ENCODE data around the gene THAP11. TPM values are rescaled to one million over a fixed set of nuclear protein-coding genes. Genes with fewer than 3 reads are reported as not detected.

Gene THAP11
- total and polyA plus RNA-seq, 10 donors: 19.9 to 80.7 (median 31.9) TPM

GRCh38 chr16:67871256-67871655 is 29.1 kb downstream of the THAP11 start:
- intact Hi-C loops (cut with DNase I; ENCODE audit: low total_unique reads): no loop called here

GRCh38 chr16:67872131-67872630 is 30.1 kb downstream of the THAP11 start:
- TF ChIP-seq POLR2AphosphoS5 (IDR thresholded peaks at IDR 0.05) (no peak), CTCF (IDR thresholded peaks at IDR 0.05 in 8 of 11, conservative IDR thresholded peaks at IDR 0.05 in 3 of 11) (no peak), POLR2A (IDR thresholded peaks at IDR 0.05) (no peak)
- WGBS, 5 donors: 47 to 57% (median 56%) methylated on average over 2 of the region's 2 CpGs
- intact Hi-C loops (cut with DNase I; ENCODE audit: low total_unique reads): no loop called here
- H3K36me3 ChIP-seq: peaks cover 3 to 64% (median 49%) of the 10 kb centered on the region in 6 donors
- H3K27me3 ChIP-seq (replicated peaks in 1 of 7): no peaks in the 10 kb centered on the region
- DNase-seq: no peak
- H3K27ac ChIP-seq: peak overlapping the region; percentile 77 to 92 (median 84)
- H3K4me1 ChIP-seq: peaks cover 29 to 59% (median 43%) of the 10 kb centered on the region in 6 donors
- peak overlapping the region in 6 of 8 donors; percentile 93 to 99 (median 98) for H3K4me3 ChIP-seq
- H3K9me3 ChIP-seq: no peaks in the 10 kb centered on the region

More at GRCh38 chr16:67871256-67871655, 29.1 kb downstream of the THAP11 start:
- Histone ChIP-seq H3K27me3 (replicated peaks in 1 of 7) (no peaks in the 10 kb centered on the region), H3K4me3 (no peak overlapping the region), H3K9me3 (no peaks in the 10 kb centered on the region), H3K36me3 (peaks cover 0 to 64% (median 49%) of the 10 kb centered on the region in 6 donors), H3K27ac (peak overlapping the region in 5 of 8 donors; percentile 83 to 92 (median 90)), H3K4me1 (peaks cover 29 to 51% (median 39%) of the 10 kb centered on the region in 6 donors)
- 73 to 85% (median 76%) methylated on average over 3 of the region's 3 CpGs for WGBS, 5 donors
- TF ChIP-seq POLR2A (IDR thresholded peaks at IDR 0.05): no peak
- TF ChIP-seq POLR2AphosphoS5 (IDR thresholded peaks at IDR 0.05): no peak
- TF ChIP-seq CTCF (IDR thresholded peaks at IDR 0.05 in 8 of 11, conservative IDR thresholded peaks at IDR 0.05 in 3 of 11): no peak
- DNase-seq: no peak

GRCh38 chr16:67872631-67873434 is 30.7 kb downstream of the THAP11 start, which contains the start of gene EDC4:
Gene EDC4 (plus strand): TSS chr16:67873052. CDS start chr16:67873262, 210 bp downstream.
- intact Hi-C loops (cut with DNase I; ENCODE audit: low total_unique reads): no loop called here
- 2 to 6% (median 2%) methylated on average over 29 to 72 of the region's 72 CpGs for WGBS, 5 donors
- H3K36me3 ChIP-seq: peaks cover 7 to 64% (median 51%) of the 10 kb centered on the region in 6 donors

More at GRCh38 chr16:67872631-67873434, 30.7 kb downstream of the THAP11 start, which contains the start of gene EDC4:
- Histone ChIP-seq H3K4me1 (peaks cover 29 to 60% (median 43%) of the 10 kb centered on the region in 6 donors), H3K27ac (peak within 1 kb of the TSS; percentile 77 to 92 (median 84)), H3K9me3 (no peaks in the 10 kb centered on the region), H3K4me3 (peak within 1 kb of the TSS; percentile 93 to 99 (median 98)), H3K27me3 (replicated peaks in 1 of 7) (no peaks in the 10 kb centered on the region)
- DNase-seq: peak; percentile 96
- TF ChIP-seq POLR2A (IDR thresholded peaks at IDR 0.05): peak in 2 of 3 donors; percentile 5 to 76
- TF ChIP-seq CTCF (IDR thresholded peaks at IDR 0.05 in 8 of 11, conservative IDR thresholded peaks at IDR 0.05 in 3 of 11): peak in 4 of 11 experiments; percentile 6 to 33 (median 20)
- TF ChIP-seq POLR2AphosphoS5 (IDR thresholded peaks at IDR 0.05): peak; percentile 91 to 94 (median 93)

All from spleen (tissue), 11 donors.